HG03432 (cell line): ENCODE data around the gene IPO4.
A peak's percentile ranks its signal among the peaks of the same experiment; 100 is the strongest.

Experiments
- ATAC-seq: cut with Tn5 transposase; IDR thresholded peaks from one replicate; pipeline ENCODE4 v1.9.1; 2021; ENCODE audit warnings: mild to moderate bottlenecking, moderate library complexity; ENCODE audit not compliant: unreplicated experiment

IPO4 gene

GRCh38 chr14:24135834-24136683 is 52.6 kb downstream of the IPO4 start, which contains the start of gene PSME1:
Gene PSME1, plus strand, starts transcription at chr14:24136194. Its CDS starts 69 bp downstream, at chr14:24136263.
- peak; percentile 87 for ATAC-seq

DNA sequence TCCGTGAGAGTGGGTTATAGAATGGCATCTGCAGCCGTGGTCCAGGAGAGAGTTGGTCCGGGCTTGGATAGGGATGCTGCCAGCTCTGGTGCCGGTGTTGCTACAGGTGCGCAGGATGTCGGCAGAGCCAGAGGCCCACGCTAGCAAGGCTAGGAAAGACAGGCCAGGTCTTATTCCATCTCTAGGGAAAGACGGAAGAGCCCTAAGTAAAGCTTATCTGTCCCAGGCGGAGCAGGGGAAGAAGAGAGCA is 53.1 kb downstream of the IPO4 start:
- ATAC-seq, result peak; percentile 9

DNA sequence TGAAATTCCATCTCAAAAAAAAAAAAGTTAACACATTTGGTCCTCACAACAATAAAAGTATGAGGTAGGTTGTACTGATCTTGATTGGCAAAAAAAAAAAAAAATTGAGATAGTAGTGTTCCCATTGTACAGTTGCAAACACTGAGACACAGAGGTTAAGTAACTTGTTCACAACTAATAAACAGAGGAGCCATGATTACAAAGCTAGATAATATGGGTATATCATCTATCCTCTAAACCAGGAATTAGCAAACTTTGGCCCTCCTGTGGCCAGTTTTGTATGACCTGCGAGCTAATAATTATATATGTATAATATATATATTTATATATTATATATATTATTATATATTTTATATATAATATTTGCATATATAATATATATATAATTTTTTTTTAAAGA is 54.9 kb downstream of the IPO4 start:
- no peak for ATAC-seq

GRCh38 chr14:24132976-24133375 is 55.6 kb downstream of the IPO4 start:
- ATAC-seq, result no peak

DNA sequence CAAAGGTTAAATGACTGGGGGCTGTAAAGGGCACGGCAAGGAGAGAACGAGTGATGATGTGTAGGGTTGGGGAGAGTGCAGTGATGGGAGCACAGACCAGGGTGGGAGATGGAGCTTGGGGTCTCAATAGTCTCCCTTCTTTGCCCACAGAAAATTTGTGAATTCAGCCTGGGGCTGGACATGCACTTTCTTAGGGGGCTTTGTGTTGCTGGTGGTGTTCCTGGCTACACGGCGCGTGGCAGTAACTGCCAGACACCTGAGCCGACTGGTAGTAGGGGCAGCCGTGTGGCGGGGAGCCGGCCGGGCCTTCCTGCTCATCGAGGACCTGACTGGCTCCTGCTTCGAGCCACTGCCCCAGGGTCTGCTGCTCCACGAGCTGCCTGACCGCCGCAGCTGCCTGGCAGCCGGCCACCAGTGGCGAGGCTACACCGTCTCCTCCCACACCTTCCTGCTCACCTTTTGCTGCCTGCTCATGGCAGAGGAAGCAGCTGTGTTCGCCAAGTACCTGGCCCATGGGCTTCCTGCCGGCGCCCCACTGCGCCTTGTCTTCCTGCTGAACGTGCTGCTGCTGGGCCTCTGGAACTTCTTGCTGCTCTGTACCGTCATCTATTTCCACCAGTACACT is 56.4 kb downstream of the IPO4 start:
- no peak for ATAC-seq

DNA sequence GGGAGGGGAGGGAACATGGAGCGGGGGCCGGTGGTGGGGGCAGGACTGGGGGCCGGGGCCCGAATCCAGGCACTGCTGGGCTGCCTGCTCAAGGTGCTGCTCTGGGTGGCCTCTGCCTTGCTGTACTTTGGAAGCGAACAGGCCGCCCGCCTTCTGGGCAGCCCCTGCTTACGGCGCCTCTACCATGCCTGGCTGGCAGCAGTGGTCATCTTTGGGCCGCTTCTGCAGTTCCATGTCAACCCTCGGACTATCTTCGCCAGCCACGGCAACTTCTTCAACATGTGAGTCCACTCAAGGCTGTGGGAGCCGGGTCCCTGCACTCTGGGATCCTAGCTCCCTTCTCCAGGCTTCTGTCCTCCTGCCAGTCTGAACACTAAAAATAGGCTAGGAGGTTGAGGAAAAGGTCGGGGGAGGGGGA is 57.1 kb downstream of the IPO4 start:
- ATAC-seq, result no peak

GRCh38 chr14:24130717-24131548 is 57.7 kb downstream of the IPO4 start:
- no peak for ATAC-seq

DNA sequence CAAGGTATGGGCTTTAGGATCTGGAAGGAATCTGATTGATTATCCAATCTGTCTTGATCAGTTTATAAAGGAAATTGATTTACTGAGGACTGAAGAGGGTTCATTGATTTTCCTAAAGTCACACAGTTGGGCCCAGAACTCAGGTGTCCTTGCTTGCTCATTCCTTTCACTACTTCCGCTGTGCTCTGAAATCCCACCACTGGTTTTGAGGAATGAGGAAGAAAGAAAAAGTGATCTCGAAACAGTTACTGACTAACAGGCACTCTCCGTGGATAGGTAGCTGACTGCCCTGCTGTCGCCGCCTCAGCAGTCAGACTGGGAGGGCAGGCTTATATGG is 58.3 kb downstream of the IPO4 start, which contains the start of gene FITM1:
Gene FITM1, plus strand, starts transcription at position 280 of the 337 bp plus-strand sequence. CDS start 905 bp downstream, outside the sequence.
- ATAC-seq, result no peak
